Measurements from ENCODE around the gene PARP15.
"Not testable (repeated sequence)": the region's sequence is repeated elsewhere in the genome, so short reads cannot be mapped to it uniquely, and the experiment has no call there.

The PARP15 gene

GRCh38 chr3:122668930-122669730 lies 91.7 kb downstream of the PARP15 start:
- peak; percentile 55 for DNase-seq

- DNase-seq: no peak
Measured at GRCh38 chr3:122671553-122671952, 94.1 kb downstream of the PARP15 start.

DNA sequence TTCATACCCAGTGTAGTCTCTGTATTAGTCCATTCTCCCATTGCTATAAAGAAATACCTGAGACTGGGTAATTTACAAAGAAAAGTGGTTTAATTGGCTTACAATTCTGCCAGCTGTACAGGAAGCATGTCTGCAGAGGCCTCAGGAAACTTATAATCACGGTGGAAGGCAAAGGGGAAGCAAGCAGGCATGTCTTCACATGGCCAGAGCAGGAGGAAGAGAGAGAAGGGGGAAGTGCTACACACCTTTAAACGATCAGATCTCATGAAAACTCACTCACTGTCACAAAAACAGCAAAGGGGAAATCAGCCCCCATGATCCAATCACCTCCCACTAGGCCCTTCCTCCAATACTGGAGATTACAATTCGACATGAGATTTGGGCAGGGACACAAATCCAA lies 96.9 kb downstream of the PARP15 start:
- no peak for DNase-seq

DNA sequence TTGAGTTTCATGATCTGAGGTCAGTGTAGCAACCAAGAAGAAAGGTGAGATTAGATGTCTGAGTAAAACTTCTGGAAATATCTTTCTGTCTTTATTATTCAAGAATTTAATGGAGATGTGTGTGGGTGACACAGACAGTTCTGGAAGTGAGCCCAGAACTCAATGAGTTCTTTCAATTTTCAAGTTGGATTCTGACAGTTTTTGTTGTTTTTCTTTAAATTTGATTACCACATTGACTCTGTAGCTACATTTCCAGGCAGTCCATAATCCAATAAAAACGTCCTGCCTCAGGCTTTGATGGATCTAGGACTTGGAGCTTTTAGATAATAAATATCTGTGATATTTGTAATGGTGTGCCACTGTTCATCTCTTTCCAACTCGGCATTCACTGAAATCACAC lies 99.3 kb downstream of the PARP15 start:
- DNase-seq: peak; percentile 25

GRCh38 chr3:122677216-122677615 lies 99.8 kb downstream of the PARP15 start:
- no peak for DNase-seq

DNA sequence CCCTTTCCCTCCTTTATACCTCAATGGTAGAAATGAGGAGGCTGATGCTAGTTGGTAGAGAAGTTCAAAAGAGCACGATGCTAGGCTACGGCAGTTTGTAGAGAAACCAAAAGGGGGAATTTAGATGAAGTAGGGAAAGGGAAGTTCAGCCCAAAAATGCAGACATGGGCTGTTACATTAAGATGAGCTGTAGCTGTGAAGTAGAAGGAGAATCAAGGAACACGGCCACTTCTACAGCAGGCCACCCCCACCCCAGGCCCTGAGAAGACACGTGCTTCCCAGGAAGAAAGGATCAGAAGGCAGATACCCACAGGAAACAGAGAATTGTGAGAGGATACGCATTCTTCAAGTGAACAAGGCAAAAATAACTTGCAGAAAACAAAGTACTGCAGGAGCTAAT lies 101.1 kb downstream of the PARP15 start:
- no peak for DNase-seq

GRCh38 chr3:122679085-122679881 lies 101.8 kb downstream of the PARP15 start:
- DNase-seq: peak; percentile 82

- no peak for DNase-seq
Measured at GRCh38 chr3:122679882-122680474, 102.5 kb downstream of the PARP15 start.

- peak; percentile 73 for DNase-seq
Measured at GRCh38 chr3:122680475-122681283, 103.2 kb downstream of the PARP15 start, which contains the start of gene PARP14. TSS of gene PARP14 (plus strand) at chr3:122680839. CDS start at chr3:122680884, 45 bp downstream.

DNA sequence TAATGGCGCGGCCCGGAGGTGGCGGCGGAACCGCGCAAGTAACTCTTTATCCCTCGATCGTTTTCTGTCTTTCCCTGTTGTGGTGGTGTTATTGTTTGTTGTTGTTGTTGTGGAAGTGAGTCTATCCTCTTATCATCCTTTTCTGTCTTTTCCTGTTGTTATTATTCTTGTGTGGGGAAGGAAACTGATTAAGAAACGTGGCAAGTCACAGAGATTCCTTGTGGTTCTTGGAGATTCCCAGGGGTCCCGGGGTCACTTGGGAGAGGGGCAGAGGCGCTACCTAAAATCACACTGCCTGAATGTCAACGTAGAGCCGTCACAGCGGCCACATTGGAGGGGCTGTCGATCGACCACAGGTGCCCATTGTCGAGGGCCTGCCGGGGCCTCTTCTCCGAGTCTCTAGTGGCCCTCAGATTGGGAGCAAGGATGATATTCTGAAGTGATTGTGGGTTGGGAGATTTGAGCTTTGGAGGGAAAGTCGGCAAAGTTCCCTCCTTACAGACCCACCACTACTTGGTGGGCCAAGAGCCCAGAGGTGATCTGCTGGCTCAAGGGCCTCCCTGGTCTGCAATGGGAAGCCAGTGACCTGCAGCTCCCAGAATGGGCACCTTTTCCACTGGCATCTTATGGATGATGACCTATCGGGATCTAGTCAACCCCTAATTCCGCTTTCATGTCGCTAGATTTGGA lies 104.0 kb downstream of the PARP15 start:
- no peak for DNase-seq

- DNase-seq: no peak
Measured at GRCh38 chr3:122681974-122682409, 104.5 kb downstream of the PARP15 start.

DNA sequence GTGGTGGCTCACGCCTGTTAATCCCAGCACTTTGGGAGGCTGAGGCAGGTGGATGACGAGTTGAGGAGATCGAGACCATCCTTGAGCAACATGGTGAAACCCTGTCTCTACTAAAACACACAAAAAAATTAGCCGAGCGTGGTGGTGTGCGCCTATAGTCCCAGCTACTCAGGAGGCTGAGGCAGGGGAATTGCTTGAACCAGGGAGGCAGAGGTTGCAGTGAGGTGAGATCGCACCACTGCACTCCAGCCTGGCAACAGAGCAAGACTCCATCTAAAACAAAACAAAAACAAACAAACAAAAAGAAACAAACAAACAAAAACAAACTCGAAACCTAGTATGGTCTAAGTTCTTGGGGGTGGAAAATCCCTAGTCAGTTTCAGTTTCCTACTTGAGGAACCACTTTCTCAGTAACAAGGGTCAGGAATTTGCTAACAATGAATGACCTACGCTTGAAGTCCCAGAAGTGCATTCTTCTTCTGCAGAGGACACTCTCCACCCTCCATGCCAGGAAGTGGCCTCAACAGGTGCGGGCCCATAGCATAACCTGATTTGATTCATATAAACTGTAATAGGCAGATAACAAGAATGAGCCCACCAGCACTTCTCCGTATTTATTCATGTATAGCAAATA lies 105.4 kb downstream of the PARP15 start:
- not testable (repeated sequence) for DNase-seq

GRCh38 chr3:122687298-122687697 lies 109.8 kb downstream of the PARP15 start:
- DNase-seq: no peak

All from fibroblast of skin of scalp (primary cell).